Measurements from ENCODE around the gene VIM.

DNA sequence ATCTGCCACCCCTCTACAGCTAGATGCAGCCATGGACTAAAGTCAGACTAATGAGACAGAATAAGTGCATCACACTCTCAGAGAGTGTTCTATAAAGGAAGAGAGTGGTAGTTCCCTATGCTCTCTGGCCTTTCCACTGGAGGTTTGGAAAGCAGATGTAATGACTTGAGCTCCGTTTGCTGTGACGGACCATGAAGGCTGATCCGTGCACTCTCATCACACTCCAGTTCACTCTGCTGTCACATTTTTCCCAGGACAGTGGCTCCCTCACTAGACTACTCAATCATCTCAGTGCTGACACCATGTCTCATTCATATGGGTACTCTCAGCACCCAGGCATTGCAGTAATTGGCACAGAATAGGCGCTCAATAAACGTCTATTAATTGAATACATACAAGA lies 46.9 kb upstream of the VIM start:
- TF ChIP-seq, protein P1, sequence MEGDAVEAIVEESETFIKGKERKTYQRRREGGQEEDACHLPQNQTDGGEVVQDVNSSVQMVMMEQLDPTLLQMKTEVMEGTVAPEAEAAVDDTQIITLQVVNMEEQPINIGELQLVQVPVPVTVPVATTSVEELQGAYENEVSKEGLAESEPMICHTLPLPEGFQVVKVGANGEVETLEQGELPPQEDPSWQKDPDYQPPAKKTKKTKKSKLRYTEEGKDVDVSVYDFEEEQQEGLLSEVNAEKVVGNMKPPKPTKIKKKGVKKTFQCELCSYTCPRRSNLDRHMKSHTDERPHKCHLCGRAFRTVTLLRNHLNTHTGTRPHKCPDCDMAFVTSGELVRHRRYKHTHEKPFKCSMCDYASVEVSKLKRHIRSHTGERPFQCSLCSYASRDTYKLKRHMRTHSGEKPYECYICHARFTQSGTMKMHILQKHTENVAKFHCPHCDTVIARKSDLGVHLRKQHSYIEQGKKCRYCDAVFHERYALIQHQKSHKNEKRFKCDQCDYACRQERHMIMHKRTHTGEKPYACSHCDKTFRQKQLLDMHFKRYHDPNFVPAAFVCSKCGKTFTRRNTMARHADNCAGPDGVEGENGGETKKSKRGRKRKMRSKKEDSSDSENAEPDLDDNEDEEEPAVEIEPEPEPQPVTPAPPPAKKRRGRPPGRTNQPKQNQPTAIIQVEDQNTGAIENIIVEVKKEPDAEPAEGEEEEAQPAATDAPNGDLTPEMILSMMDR (IDR thresholded peaks at IDR 0.05; ENCODE audit: poor library complexity) = no peak
- no peak for TF ChIP-seq EZH2 (IDR thresholded peaks at IDR 0.05; ENCODE audit: borderline replicate concordance)
